Lower lobe of right lung (tissue), 2 donors: Measurements from ENCODE around the gene KIF19. TPM values are rescaled to one million over a fixed set of nuclear protein-coding genes. Genes with fewer than 3 reads are reported as not detected.
A peak's percentile ranks its signal among the peaks of the same experiment; 100 is the strongest.
"Not testable (repeated sequence)": the region's sequence is repeated elsewhere in the genome, so short reads cannot be mapped to it uniquely, and the experiment has no call there.

Experiments
- ATAC-seq, 2 donors: fragments of 200-7000 bp; cut with Tn5 transposase; one replicate each; pipeline ENCODE4 v1.9.1; 2020 to 2022; ENCODE audit warnings: mild to moderate bottlenecking in 2 of 2, moderate library complexity in 2 of 2
- DNase-seq: peaks from one replicate; pipeline ENCODE4 v3.0.0-alpha.2; 2020
- H3K27ac ChIP-seq: fragments of 200-600 bp; one replicate; pipeline ENCODE4 v1.8.0; 2022
- H3K27me3 ChIP-seq: fragments of 200-600 bp; one replicate; pipeline ENCODE4 v1.8.0; 2022; ENCODE audit warnings: low read depth
- H3K36me3 ChIP-seq: fragments of 200-600 bp; one replicate; pipeline ENCODE4 v1.8.0; 2022; ENCODE audit warnings: mild to moderate bottlenecking
- H3K4me1 ChIP-seq: fragments of 200-600 bp; one replicate; pipeline ENCODE4 v1.8.0; 2022
- H3K4me3 ChIP-seq: fragments of 200-600 bp; one replicate; pipeline ENCODE4 v1.8.0; 2022; ENCODE audit warnings: mild to moderate bottlenecking
- H3K9me3 ChIP-seq: fragments of 200-600 bp; one replicate; pipeline ENCODE4 v1.8.0; 2022
- intact Hi-C: fragments of 100-400 bp; cut with DNase I; formaldehyde crosslinking; loops from one replicate; pipeline ENCODE4 v1.11.0; 2022
- total RNA-seq: library from RNA; stranded (reverse); fragmentation: NEBNext Ultra II Directional; extraction: Animal tissue kit (Norgen Biotek cat#: 25700); gene quantifications from one replicate; pipeline ENCODE4 v1.2.1, GENCODE V29; 2021
- TF ChIP-seq, protein P1 (sequence below): fragments of 200-600 bp; IDR thresholded peaks from one replicate; pipeline ENCODE4 v1.8.0; 2022; ENCODE audit warnings: antibody characterized with exemption, mild to moderate bottlenecking
- donor health status: DM: no; HTN: yes; CAD: no; lungs with severe emphysema.

KIF19 gene
- total RNA-seq, 1 donor from 2014 or later: 3.6 TPM

DNA sequence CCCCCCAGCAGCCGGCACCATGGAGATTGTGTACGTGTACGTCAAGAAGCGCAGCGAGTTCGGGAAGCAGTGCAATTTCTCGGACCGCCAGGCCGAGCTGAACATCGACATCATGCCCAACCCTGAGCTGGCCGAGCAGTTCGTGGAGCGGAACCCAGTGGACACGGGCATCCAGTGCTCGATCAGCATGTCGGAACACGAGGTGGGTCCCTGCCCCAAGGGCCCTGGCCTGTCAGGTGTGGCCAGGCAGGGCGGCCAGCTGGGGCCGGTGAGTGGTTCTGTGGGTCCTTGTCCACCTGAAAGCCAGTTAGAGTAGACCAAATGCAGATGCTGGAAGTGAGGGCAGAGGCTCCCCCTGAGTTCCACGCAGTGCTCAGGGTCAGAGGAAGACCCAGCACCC lies 44.2 kb upstream of the KIF19 start:
- intact Hi-C loops: no loop called here
- no peak for ATAC-seq
- Histone ChIP-seq H3K36me3 (no peaks in the 10 kb centered on the region), H3K27me3 (no peaks in the 10 kb centered on the region), H3K27ac (no peak overlapping the region), H3K4me1 (peaks cover 4% of the 10 kb centered on the region), H3K9me3 (no peaks in the 10 kb centered on the region), H3K4me3 (no peak overlapping the region)
- no peak for DNase-seq
- TF ChIP-seq, protein P1, sequence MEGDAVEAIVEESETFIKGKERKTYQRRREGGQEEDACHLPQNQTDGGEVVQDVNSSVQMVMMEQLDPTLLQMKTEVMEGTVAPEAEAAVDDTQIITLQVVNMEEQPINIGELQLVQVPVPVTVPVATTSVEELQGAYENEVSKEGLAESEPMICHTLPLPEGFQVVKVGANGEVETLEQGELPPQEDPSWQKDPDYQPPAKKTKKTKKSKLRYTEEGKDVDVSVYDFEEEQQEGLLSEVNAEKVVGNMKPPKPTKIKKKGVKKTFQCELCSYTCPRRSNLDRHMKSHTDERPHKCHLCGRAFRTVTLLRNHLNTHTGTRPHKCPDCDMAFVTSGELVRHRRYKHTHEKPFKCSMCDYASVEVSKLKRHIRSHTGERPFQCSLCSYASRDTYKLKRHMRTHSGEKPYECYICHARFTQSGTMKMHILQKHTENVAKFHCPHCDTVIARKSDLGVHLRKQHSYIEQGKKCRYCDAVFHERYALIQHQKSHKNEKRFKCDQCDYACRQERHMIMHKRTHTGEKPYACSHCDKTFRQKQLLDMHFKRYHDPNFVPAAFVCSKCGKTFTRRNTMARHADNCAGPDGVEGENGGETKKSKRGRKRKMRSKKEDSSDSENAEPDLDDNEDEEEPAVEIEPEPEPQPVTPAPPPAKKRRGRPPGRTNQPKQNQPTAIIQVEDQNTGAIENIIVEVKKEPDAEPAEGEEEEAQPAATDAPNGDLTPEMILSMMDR: no peak

DNA sequence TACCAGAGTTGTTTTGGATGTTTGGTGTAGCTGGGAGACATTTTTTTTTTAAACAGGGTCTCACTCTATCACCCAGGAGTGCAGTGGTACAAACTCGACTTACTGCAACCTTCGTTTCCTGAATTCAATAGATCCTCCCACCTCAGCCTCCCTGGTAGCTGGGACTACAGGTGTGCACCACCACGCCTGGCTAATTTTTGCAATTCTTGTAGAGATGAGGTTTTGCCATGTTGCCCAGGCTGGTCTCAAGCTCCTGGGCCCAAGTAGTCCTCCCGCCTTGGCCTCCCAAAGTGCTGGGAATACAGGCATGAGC lies 43.8 kb upstream of the KIF19 start:
- DNase-seq, H3K36me3 ChIP-seq, H3K4me3 ChIP-seq, H3K4me1 ChIP-seq, H3K27me3 ChIP-seq, H3K9me3 ChIP-seq, intact Hi-C loops, ATAC-seq, H3K27ac ChIP-seq: not testable (repeated sequence)

DNA sequence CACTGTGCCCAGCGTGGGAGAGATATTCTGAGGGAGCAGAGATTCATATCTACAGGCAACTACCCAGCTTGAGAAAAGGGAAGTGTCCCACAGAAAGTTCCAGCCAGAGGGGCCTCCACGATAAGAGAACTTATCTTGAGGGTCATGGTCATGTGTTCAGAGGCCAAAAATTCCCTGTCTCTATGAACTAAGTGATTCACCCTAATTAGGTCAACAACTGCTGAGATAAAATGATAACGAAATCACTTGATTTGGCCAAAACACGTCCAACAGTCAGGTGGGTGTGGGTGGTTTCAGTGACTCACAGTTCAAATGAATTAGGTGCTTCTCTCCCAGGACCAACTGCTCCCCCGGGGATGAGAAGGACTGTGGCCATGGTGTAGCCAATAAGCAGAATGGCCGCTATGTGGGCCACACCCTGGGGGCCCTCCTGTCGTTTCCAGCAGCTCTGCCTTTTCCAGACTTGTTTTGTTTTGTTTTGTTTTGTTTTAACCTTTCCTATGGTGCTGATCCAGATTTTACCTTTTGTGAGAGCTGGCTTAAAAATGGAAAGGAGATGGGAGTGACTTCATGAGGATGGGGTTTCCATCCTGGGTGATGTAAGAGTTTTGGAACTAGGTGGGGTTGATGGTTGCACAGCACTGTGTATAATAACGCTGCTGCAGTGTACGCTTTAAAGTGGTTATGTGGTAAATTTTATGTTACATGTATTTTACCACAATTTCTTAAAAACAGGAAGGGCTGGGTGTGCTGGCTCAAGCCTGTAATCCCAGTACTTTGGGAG lies 43.2 kb upstream of the KIF19 start:
- ATAC-seq (peak; percentile 36 to 45), DNase-seq (no peak)
- Histone ChIP-seq H3K27me3 (no peaks in the 10 kb centered on the region), H3K9me3 (no peaks in the 10 kb centered on the region), H3K36me3 (no peaks in the 10 kb centered on the region), H3K4me1 (peaks cover 4% of the 10 kb centered on the region), H3K4me3 (no peak overlapping the region), H3K27ac (peak overlapping the region; percentile 10)
- intact Hi-C loops: no loop called here
- TF ChIP-seq, protein P1: no peak

DNA sequence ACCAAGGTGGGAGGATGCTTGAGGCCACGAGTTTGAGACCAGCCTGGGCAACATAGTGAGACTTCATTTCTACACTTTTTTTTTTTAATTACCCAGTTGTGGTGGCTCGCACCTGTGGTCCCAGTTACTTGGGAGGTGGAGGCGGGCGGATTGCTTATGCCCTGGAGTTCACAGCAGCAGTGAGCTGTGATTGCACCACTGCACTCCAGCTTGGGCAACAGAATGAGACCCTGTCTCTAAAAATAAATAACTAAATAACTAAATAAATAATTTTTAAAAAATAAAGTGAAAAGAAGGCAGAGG lies 42.7 kb upstream of the KIF19 start:
- no peak for DNase-seq
- no peak overlapping the region for H3K27ac ChIP-seq
- TF ChIP-seq, protein P1: no peak
- peaks cover 4% of the 10 kb centered on the region for H3K4me1 ChIP-seq
- H3K36me3 ChIP-seq: no peaks in the 10 kb centered on the region
- intact Hi-C loops: no loop called here
- H3K9me3 ChIP-seq: no peaks in the 10 kb centered on the region
- no peaks in the 10 kb centered on the region for H3K27me3 ChIP-seq
- ATAC-seq: no peak
- H3K4me3 ChIP-seq: no peak overlapping the region

DNA sequence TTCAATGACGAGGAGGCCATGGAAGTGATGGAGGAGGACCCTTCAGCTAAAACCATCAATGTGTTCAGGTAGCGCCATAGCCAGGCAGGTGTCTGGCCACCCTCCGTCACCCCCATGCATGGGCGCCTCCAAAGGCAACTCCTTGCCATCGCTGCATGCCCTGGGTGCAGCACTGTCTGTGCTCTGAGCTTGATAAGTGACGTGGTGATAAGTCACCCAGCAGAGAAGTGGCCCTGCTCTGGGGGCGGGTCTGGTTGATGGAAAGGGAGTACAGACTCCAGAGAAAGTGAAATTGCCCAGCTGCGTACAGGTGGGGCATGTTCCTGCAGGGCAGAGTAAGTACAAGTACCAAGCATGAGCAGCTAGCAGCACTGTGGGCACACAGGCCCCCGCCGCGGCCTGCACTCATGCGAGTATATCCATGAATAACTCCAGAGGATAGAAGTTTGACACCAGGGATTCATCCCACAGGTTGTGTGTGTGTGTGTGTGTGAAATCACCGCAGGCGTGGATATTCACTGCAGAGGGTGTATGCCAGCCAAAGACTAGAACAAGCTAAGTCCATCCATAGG lies 38.9 kb upstream of the KIF19 start:
- DNase-seq: no peak
- no peak for ATAC-seq

DNA sequence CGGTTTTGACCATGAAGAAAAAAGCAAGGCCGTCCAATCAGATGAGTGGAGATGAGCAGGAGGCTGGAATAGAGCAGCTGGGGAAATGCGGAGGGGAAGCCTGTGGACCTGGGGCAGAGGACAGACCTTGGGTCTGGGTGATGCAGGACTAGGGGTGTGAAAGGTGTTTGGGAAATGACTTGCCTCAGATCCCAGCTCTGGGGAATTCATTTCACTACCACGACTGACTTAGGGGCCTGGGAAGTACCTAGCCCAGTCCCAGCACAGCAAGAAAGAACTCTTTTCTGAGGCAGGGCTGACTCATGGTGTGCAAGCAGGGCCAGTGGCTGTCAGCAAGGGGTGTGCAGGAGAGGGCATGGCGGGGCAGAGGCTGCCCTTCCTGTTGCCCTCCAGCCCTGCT lies 37.2 kb upstream of the KIF19 start:
- Histone ChIP-seq H3K27me3 (no peaks in the 10 kb centered on the region), H3K4me1 (no peaks in the 10 kb centered on the region), H3K4me3 (no peak overlapping the region), H3K36me3 (no peaks in the 10 kb centered on the region), H3K27ac (no peak overlapping the region), H3K9me3 (no peaks in the 10 kb centered on the region)
- intact Hi-C loops: no loop called here
- no peak for DNase-seq
- TF ChIP-seq, protein P1: no peak
- no peak for ATAC-seq

More for the DNA sequence above, 38.9 kb upstream of the KIF19 start:
- H3K4me1 ChIP-seq: no peaks in the 10 kb centered on the region
- no peak overlapping the region for H3K4me3 ChIP-seq
- no peaks in the 10 kb centered on the region for H3K36me3 ChIP-seq
- H3K27me3 ChIP-seq: no peaks in the 10 kb centered on the region
- no peak overlapping the region for H3K27ac ChIP-seq
- TF ChIP-seq, protein P1: no peak
- no peaks in the 10 kb centered on the region for H3K9me3 ChIP-seq
- intact Hi-C loops: no loop called here
